Measurements from ENCODE around the gene ZNF107. TPM values are rescaled to one million over a fixed set of nuclear protein-coding genes. Genes with fewer than 3 reads are reported as not detected.
"Not testable (repeated sequence)": the region's sequence is repeated elsewhere in the genome, so short reads cannot be mapped to it uniquely, and the experiment has no call there.

The ZNF107 gene
- total RNA-seq, 1 donor from 2014 or later: 50.5 TPM

DNA sequence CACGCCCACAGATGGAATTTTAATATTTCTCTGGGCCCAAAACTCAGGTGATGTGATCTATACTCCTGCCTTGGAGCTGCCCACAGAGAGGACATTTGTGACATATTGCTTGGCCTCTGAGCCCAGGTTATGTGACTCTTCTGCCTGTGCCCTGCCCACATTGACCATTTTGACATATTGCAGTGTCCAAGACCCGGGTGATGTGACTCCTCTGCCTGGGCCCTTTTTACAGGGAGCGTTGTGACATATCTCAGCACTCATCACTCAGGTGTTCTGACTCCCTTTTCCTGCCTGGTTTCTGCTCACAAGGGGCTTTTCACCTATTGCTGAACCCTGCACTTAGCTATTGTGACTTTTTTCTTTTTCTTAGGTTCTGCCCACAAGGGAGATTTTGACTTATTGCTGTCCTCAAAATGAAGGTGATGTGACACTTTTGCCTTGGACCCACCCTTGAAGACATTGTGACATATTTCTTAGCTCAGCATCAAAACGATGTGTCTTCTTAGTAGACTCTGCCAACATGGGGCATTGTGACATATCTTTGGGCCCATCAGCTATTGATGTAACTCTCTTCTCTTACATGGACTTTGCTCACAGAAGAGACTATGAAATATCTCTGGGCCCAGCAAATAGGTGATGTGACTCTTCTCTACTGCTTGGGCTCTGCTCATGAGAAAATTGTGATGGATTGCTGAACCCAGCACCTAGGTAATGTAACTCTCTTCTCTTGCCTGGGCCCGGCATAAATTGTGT, 11.0 kb upstream of the ZNF107 start:
- Mint-ChIP-seq H3K4me3 (no peak overlapping the region), H3K27me3 (no peaks in the 10 kb centered on the region), H3K4me1 (no peaks in the 10 kb centered on the region), H3K27ac (no peak overlapping the region), H3K36me3 (ENCODE audit: low read depth) (no peaks in the 10 kb centered on the region), H3K9me3 (no peaks in the 10 kb centered on the region)
- TF ChIP-seq CTCF (IDR thresholded peaks at IDR 0.05): no peak
- ChIA-PET CTCF (no interaction called here), POLR2A (no interaction called here)
- intact Hi-C loops (cut with micrococcal nuclease): no loop called here
- no peak for DNase-seq
- no peak for ATAC-seq (ENCODE audit: low read depth)

- DNase-seq: no peak
- no peak for TF ChIP-seq CTCF (IDR thresholded peaks at IDR 0.05)
- no peak for ATAC-seq (ENCODE audit: low read depth)
- Mint-ChIP-seq H3K27me3 (no peaks in the 10 kb centered on the region), H3K36me3 (ENCODE audit: low read depth) (no peaks in the 10 kb centered on the region), H3K4me3 (no peak overlapping the region), H3K9me3 (no peaks in the 10 kb centered on the region), H3K4me1 (no peaks in the 10 kb centered on the region), H3K27ac (no peak overlapping the region)
- intact Hi-C loops (cut with micrococcal nuclease): no loop called here
- ChIA-PET POLR2A (no interaction called here), CTCF (no interaction called here)
Measured at GRCh38 chr7:64655811-64656210, 10.1 kb upstream of the ZNF107 start.

- peaks cover 4% of the 10 kb centered on the region for H3K36me3 Mint-ChIP-seq (ENCODE audit: low read depth)
- no peaks in the 10 kb centered on the region for H3K27me3 Mint-ChIP-seq
- ATAC-seq (ENCODE audit: low read depth): no peak
- TF ChIP-seq CTCF (IDR thresholded peaks at IDR 0.05): no peak
- no peak for DNase-seq
- H3K27ac Mint-ChIP-seq: no peak overlapping the region
- peaks cover 5% of the 10 kb centered on the region for H3K9me3 Mint-ChIP-seq
- intact Hi-C loops (cut with micrococcal nuclease): no loop called here
- H3K4me3 Mint-ChIP-seq: no peak overlapping the region
- H3K4me1 Mint-ChIP-seq: no peaks in the 10 kb centered on the region
- ChIA-PET POLR2A (no interaction called here), CTCF (no interaction called here)
Measured at GRCh38 chr7:64656489-64656888, 9.4 kb upstream of the ZNF107 start.

- H3K36me3 Mint-ChIP-seq (ENCODE audit: low read depth); ATAC-seq (ENCODE audit: low read depth); H3K27ac Mint-ChIP-seq; CTCF ChIA-PET; POLR2A ChIA-PET; H3K4me3 Mint-ChIP-seq; DNase-seq; intact Hi-C loops (cut with micrococcal nuclease); H3K9me3 Mint-ChIP-seq; H3K27me3 Mint-ChIP-seq: not testable (repeated sequence)
- H3K4me1 Mint-ChIP-seq: peaks cover 18% of the 10 kb centered on the region
Measured at GRCh38 chr7:64662091-64662490, 3.8 kb upstream of the ZNF107 start.

GRCh38 chr7:64666663-64667050, 724 bp downstream of the ZNF107 start:
- Mint-ChIP-seq H3K4me3 (peak overlapping the region; percentile 98), H3K4me1 (peaks cover 60% of the 10 kb centered on the region), H3K27ac (peak overlapping the region; percentile 96), H3K27me3 (no peaks in the 10 kb centered on the region), H3K36me3 (ENCODE audit: low read depth) (peaks cover 25% of the 10 kb centered on the region), H3K9me3 (peaks cover 4% of the 10 kb centered on the region)
- ATAC-seq (ENCODE audit: low read depth) (no peak), DNase-seq (no peak)
- POLR2A ChIA-PET: interaction anchor here (0.6 to 4.1 kb wide), 11 partner anchors 10 to 371 kb away, joined by 3 to 35 read pairs (median 15); partner anchors contain the start of genes ERV3-1, ZNF138, ZNF273 and ZNF680
- no peak for TF ChIP-seq CTCF (IDR thresholded peaks at IDR 0.05)
- intact Hi-C loops (cut with micrococcal nuclease): loop anchor here (1.0 to 5.0 kb wide), 10 partner anchors 10 to 740 kb away; partner anchors contain the start of genes ZNF138, ZNF273, ZNF680 and ZNF92
- CTCF ChIA-PET: interaction anchor here (1.5 kb wide), 1 partner anchor 128 kb away, joined by 4 read pairs; the partner anchor contains the start of gene ZNF138

Data from activated B cell treated with CpG ODN at 0.5 μM for 24 hours (primary cell).